Suprapubic skin (tissue), 3 donors: ENCODE data around the gene DOCK6.

Experiments used
- CTCF ChIP-seq, 2 donors: fragments of 200-600 bp in 1 of 2; fragments of 450-650 bp in 1 of 2; sonication (generic) in 1 of 2; IDR thresholded peaks; one replicate each; pipeline ENCODE4 v1.5.1; 2016 to 2019; ENCODE audit warnings: antibody characterized with exemption in 2 of 2, mild to moderate bottlenecking in 1 of 2, moderate library complexity in 1 of 2
- POLR2AphosphoS5 ChIP-seq, 3 donors: sonication (generic); formaldehyde crosslinking; IDR thresholded peaks; one replicate each; pipeline ENCODE4 v1.6.1; 2017; ENCODE audit warnings: antibody characterized with exemption in 3 of 3

DNA sequence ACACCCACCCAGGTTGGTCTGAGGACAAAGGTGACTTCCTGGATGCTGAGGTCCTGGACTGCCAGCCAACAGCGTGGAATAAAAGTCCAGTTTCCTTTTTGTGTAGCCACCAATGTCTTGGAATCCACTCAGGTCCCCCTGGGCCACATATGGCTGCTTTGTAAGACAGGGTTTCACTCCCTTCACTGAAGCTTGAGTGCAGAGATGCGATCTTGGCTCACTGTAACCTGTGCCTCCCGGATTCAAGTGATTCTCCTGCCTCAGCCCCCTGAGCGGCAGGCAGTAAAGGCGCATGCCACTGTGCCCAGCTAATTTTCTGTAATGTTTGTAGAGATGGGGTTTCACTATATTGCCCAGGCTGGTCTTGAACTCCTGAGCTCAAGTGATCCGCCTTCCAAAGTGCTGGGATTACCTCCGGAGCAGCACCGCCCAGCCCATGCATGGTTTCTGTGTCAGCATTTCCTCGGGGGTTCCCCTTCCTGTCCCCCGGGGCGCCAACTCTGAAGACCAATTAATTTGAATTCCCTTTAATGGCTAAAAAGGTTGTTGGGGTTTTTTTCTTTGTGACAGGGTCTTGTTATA is 82.5 kb downstream of the DOCK6 start:
- TF ChIP-seq CTCF (IDR thresholded peaks at IDR 0.05) (no peak), POLR2AphosphoS5 (IDR thresholded peaks at IDR 0.05) (no peak)
